ENCODE data around the gene GLO1. TPM values are rescaled to one million over a fixed set of nuclear protein-coding genes. Genes with fewer than 3 reads are reported as not detected.

The GLO1 gene
- total RNA-seq, 1 donor from 2014 or later, result 149 TPM

GRCh38 chr6:38695933-38696332, 7.0 kb downstream of the GLO1 start:
- H3K36me3 Mint-ChIP-seq (ENCODE audit: low read depth), result peaks cover 47% of the 10 kb centered on the region
- H3K4me1 Mint-ChIP-seq, result peaks cover 19% of the 10 kb centered on the region
- H3K27ac Mint-ChIP-seq (ENCODE audit: unreplicated experiment), result no peak overlapping the region
- no peak overlapping the region for H3K4me3 Mint-ChIP-seq
- H3K27me3 Mint-ChIP-seq (ENCODE audit: low read depth), result no peaks in the 10 kb centered on the region
- peaks cover 12% of the 10 kb centered on the region for H3K9me3 Mint-ChIP-seq
- TF ChIP-seq CTCF (conservative IDR thresholded peaks at IDR 0.05), result no peak
- DNase-seq (ENCODE audit: low read depth, low spot score), result no peak

- DNase-seq (ENCODE audit: low read depth, low spot score), result no peak
- Mint-ChIP-seq H3K4me3 (no peak overlapping the region), H3K27ac (ENCODE audit: unreplicated experiment) (no peak overlapping the region), H3K9me3 (peaks cover 11% of the 10 kb centered on the region), H3K36me3 (ENCODE audit: low read depth) (peaks cover 43% of the 10 kb centered on the region), H3K4me1 (peaks cover 20% of the 10 kb centered on the region), H3K27me3 (ENCODE audit: low read depth) (no peaks in the 10 kb centered on the region)
- TF ChIP-seq CTCF (conservative IDR thresholded peaks at IDR 0.05), result no peak
Observed at GRCh38 chr6:38695227-38695900, 7.6 kb downstream of the GLO1 start.

GRCh38 chr6:38688579-38689087, 14.3 kb downstream of the GLO1 start:
- H3K4me3 Mint-ChIP-seq, result no peak overlapping the region
- peaks cover 3% of the 10 kb centered on the region for H3K36me3 Mint-ChIP-seq (ENCODE audit: low read depth)
- H3K4me1 Mint-ChIP-seq, result peaks cover 7% of the 10 kb centered on the region
- no peaks in the 10 kb centered on the region for H3K9me3 Mint-ChIP-seq
- no peak overlapping the region for H3K27ac Mint-ChIP-seq (ENCODE audit: unreplicated experiment)
- TF ChIP-seq CTCF (conservative IDR thresholded peaks at IDR 0.05), result no peak
- no peaks in the 10 kb centered on the region for H3K27me3 Mint-ChIP-seq (ENCODE audit: low read depth)
- DNase-seq (ENCODE audit: low read depth, low spot score), result no peak

- Mint-ChIP-seq H3K4me1 (peaks cover 7% of the 10 kb centered on the region), H3K27me3 (ENCODE audit: low read depth) (no peaks in the 10 kb centered on the region), H3K27ac (ENCODE audit: unreplicated experiment) (no peak overlapping the region), H3K36me3 (ENCODE audit: low read depth) (peaks cover 5% of the 10 kb centered on the region), H3K9me3 (no peaks in the 10 kb centered on the region), H3K4me3 (no peak overlapping the region)
- no peak for DNase-seq (ENCODE audit: low read depth, low spot score)
- no peak for TF ChIP-seq CTCF (conservative IDR thresholded peaks at IDR 0.05)
Observed at GRCh38 chr6:38687549-38687948, 15.4 kb downstream of the GLO1 start.

GRCh38 chr6:38687043-38687353, 15.9 kb downstream of the GLO1 start:
- Mint-ChIP-seq H3K4me1 (peaks cover 7% of the 10 kb centered on the region), H3K9me3 (no peaks in the 10 kb centered on the region), H3K27me3 (ENCODE audit: low read depth) (no peaks in the 10 kb centered on the region), H3K4me3 (no peak overlapping the region), H3K27ac (ENCODE audit: unreplicated experiment) (no peak overlapping the region), H3K36me3 (ENCODE audit: low read depth) (peaks cover 5% of the 10 kb centered on the region)
- no peak for DNase-seq (ENCODE audit: low read depth, low spot score)
- TF ChIP-seq CTCF (conservative IDR thresholded peaks at IDR 0.05), result no peak
